Thoracic aorta (tissue), 2 donors: ENCODE data around the gene STK4. TPM values are rescaled to one million over a fixed set of nuclear protein-coding genes. Genes with fewer than 3 reads are reported as not detected.

Source experiments
- ATAC-seq: fragments of 150-250 bp; one replicate; pipeline ENCODE4 v1.8.0; 2017; ENCODE audit warnings: low read depth; ENCODE audit not compliant: insufficient number of reproducible peaks, low FRiP score
- DNase-seq: peaks from one replicate; pipeline ENCODE4 v3.0.0-alpha.2; 2020; ENCODE audit warnings: low spot score
- H3K27ac ChIP-seq, 2 donors: fragments of 200-600 bp; sonication (generic); 1 replicate in 1 of 2; 2 replicates in 1 of 2; pipeline ENCODE4 v1.5.1; 2016; ENCODE audit warnings: mild to moderate bottlenecking in 2 of 2, moderate library complexity in 2 of 2
- H3K27me3 ChIP-seq: fragments of 200-600 bp; sonication (generic); replicated peaks from 2 replicates; pipeline ENCODE4 v1.6.0; 2016; ENCODE audit warnings: mild to moderate bottlenecking; ENCODE audit not compliant: insufficient read depth
- H3K36me3 ChIP-seq: fragments of 200-600 bp; sonication (generic); one replicate; pipeline ENCODE4 v1.5.1; 2016
- H3K4me1 ChIP-seq, 2 donors: fragments of 200-600 bp; sonication (generic); 1 replicate in 1 of 2; 2 replicates in 1 of 2; pipeline versions ENCODE4 v1.5.1 to v1.6.0; 2016; ENCODE audit warnings: low read depth in 2 of 2, mild to moderate bottlenecking in 1 of 2; ENCODE audit not compliant: control insufficient read depth in 1 of 2
- H3K4me3 ChIP-seq: fragments of 200-600 bp; sonication (generic); 2 replicates; pipeline ENCODE4 v1.5.1; 2016; ENCODE audit warnings: mild to moderate bottlenecking
- H3K9me3 ChIP-seq: fragments of 200-600 bp; sonication (generic); 2 replicates; pipeline ENCODE4 v1.5.1; 2016
- total RNA-seq, 2 donors: library from RNA; depleted of rRNA; stranded (reverse); fragments of >200 nt; gene quantifications; one replicate each; pipeline versions ENCODE4 v1.1.0 to v1.2.3, GENCODE V29; 2016
- TF ChIP-seq, protein P1 (sequence below): fragments of 200-600 bp; sonication (generic); IDR thresholded peaks from one replicate; pipeline ENCODE4 v1.5.1; 2019; ENCODE audit warnings: antibody characterized with exemption

The STK4 gene
- total RNA-seq, 2 donors from 2014 or later: 30.3 to 47.9 TPM

DNA sequence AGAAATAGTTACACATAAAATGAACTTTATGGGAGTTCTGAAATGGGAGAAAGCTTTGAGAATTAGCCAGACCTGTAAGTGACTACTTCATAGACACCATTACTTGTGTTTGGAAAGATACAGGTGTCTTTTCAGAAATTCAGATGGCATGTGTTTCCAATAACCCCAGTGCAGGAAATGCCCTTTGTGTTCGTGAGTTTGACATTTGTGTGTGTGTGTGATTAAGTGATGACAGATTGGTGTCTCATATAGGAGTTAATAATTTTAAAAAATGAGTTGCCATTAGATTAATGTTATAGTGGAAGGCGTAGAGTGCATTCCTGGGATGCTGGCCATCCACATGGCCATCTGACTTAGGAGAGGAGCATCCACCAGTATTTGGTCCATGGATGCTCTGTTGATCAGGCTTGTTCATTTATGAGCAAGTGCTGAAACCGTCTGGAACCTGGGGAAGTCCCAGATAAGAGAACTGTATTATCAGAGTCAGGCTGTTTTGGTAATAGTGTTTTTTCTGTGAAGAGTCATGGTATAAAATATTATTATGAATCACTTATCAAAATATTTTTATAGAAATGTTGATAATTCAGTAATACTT is 3.1 kb downstream of the STK4 start:
- H3K27me3 ChIP-seq: no peaks in the 10 kb centered on the region
- peaks cover 12% of the 10 kb centered on the region for H3K36me3 ChIP-seq
- H3K9me3 ChIP-seq: no peaks in the 10 kb centered on the region
- TF ChIP-seq, protein P1, sequence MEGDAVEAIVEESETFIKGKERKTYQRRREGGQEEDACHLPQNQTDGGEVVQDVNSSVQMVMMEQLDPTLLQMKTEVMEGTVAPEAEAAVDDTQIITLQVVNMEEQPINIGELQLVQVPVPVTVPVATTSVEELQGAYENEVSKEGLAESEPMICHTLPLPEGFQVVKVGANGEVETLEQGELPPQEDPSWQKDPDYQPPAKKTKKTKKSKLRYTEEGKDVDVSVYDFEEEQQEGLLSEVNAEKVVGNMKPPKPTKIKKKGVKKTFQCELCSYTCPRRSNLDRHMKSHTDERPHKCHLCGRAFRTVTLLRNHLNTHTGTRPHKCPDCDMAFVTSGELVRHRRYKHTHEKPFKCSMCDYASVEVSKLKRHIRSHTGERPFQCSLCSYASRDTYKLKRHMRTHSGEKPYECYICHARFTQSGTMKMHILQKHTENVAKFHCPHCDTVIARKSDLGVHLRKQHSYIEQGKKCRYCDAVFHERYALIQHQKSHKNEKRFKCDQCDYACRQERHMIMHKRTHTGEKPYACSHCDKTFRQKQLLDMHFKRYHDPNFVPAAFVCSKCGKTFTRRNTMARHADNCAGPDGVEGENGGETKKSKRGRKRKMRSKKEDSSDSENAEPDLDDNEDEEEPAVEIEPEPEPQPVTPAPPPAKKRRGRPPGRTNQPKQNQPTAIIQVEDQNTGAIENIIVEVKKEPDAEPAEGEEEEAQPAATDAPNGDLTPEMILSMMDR: no peak
- ATAC-seq: no peak
- no peak for DNase-seq
- H3K4me1 ChIP-seq: peaks cover 0 to 37% of the 10 kb centered on the region in 2 donors
- H3K27ac ChIP-seq: no peak overlapping the region
- no peak overlapping the region for H3K4me3 ChIP-seq

DNA sequence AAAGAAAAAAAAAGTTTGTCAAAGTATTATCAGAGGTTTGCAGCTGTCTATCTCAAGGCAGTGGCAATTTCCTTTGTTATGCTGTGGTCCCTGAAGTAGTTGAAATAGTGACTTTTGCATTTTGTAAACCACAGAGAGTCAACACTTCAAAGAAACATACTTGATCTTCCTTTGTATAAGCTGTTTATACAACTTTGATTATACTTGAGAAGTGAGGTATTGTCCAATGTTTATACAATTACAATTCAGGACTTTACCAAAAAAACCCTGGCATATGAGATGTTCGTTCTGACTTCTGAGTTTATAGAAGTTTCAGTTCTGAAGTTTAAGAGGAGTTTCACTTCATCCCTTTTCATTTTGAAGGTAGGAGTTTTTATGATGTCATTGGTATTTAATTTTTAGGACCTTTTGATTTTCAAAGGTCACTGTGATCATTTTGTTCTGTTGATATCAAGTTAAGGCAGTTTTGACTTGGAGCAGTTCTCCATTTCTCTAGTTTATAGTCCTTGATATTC is 4.0 kb downstream of the STK4 start:
- Histone ChIP-seq H3K27ac (no peak overlapping the region), H3K4me3 (no peak overlapping the region), H3K36me3 (peaks cover 18% of the 10 kb centered on the region), H3K27me3 (no peaks in the 10 kb centered on the region), H3K4me1 (peaks cover 0 to 35% of the 10 kb centered on the region in 2 donors), H3K9me3 (no peaks in the 10 kb centered on the region)
- no peak for ATAC-seq
- TF ChIP-seq, protein P1: no peak
- no peak for DNase-seq

DNA sequence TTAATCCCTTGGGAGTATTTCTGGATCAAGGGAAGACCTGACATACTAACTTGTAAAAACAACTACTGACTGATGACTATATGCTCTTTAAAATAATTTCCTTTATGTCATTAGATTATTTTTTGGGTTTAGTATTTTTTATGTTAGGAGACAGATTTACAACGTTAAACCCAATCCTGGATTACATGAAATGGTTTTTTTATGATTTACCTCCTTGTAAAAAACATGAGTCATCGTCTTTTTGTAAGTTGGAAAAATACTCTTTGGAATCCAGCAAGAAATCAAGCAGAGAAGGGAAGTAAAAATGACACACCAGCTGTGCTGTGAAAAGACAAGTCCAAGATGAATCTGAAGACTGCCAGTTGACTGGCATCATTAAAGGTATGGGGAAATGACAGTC is 6.7 kb downstream of the STK4 start:
- peaks cover 18% of the 10 kb centered on the region for H3K36me3 ChIP-seq
- TF ChIP-seq, protein P1: no peak

DNA sequence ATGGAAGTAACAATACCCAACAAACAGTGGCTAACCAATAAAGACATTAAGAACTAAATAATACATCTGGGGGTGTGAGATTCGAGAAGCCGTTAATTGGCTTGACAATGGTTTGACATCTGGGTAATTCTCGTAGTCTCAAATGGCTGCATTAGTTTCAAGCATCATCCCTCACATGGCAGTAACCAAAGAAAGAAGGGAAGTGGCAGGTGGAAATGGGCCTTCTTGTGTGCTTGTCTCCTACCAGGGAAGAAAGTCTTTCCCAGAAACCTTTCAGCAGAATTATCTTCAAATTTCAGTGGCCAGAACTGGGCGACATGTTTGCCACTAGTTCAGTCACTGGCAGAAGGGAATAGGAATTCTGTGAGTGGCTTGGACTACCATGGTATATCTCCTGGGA is 10.4 kb downstream of the STK4 start:
- TF ChIP-seq, protein P1: no peak
- DNase-seq (no peak), ATAC-seq (no peak)
- Histone ChIP-seq H3K4me3 (no peak overlapping the region), H3K27ac (no peak overlapping the region), H3K9me3 (no peaks in the 10 kb centered on the region), H3K4me1 (no peaks in the 10 kb centered on the region), H3K27me3 (no peaks in the 10 kb centered on the region), H3K36me3 (peaks cover 21% of the 10 kb centered on the region)

More for the DNA sequence above, 6.7 kb downstream of the STK4 start:
- ATAC-seq (no peak), DNase-seq (no peak)
- no peaks in the 10 kb centered on the region for H3K9me3 ChIP-seq
- H3K4me3 ChIP-seq: no peak overlapping the region
- no peak overlapping the region for H3K27ac ChIP-seq
- no peaks in the 10 kb centered on the region for H3K27me3 ChIP-seq
- peaks cover 0 to 15% of the 10 kb centered on the region in 2 donors for H3K4me1 ChIP-seq

DNA sequence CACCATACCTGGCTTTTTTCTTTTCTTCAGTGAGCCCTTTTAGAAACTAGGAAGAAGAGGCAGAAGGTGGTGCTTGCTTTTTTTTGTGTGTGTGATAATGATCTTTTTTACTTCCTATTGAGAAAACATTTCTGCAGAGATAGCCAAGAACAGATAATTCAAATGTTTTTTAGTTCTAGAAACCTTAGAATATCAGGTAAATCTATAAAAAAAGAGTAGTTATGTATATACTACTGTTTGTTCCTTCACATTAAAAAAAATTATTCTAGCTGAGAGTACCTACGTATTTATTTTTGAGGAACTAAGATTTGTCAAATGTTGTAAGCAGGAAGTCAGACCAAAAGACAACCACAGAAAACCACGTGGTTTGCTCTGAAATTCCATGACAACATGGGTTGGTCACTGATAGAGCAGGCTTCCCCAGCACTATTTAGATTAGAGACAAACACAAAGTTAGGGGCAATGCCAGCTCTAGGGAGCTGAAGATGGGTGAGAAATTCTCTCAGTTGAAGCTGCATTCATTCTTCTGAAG is 12.8 kb downstream of the STK4 start:
- DNase-seq (no peak), ATAC-seq (no peak)
- TF ChIP-seq, protein P1: no peak
- no peaks in the 10 kb centered on the region for H3K4me1 ChIP-seq
- H3K4me3 ChIP-seq: no peak overlapping the region
- peaks cover 11% of the 10 kb centered on the region for H3K36me3 ChIP-seq
- H3K27me3 ChIP-seq: no peaks in the 10 kb centered on the region
- no peaks in the 10 kb centered on the region for H3K9me3 ChIP-seq
- H3K27ac ChIP-seq: peak overlapping the region in 1 of 2 donors; percentile 25
